SIG-M5 (cell line): ENCODE measurements around the gene UGGT2.
A peak's percentile ranks its signal among the peaks of the same experiment; 100 is the strongest.
"Not testable (repeated sequence)": the region's sequence is repeated elsewhere in the genome, so short reads cannot be mapped to it uniquely, and the experiment has no call there.

Experiments
- DNase-seq: peaks from one replicate; lab custom pipeline; 2025; lab: John Stamatoyannopoulos, UW

The UGGT2 gene

DNA sequence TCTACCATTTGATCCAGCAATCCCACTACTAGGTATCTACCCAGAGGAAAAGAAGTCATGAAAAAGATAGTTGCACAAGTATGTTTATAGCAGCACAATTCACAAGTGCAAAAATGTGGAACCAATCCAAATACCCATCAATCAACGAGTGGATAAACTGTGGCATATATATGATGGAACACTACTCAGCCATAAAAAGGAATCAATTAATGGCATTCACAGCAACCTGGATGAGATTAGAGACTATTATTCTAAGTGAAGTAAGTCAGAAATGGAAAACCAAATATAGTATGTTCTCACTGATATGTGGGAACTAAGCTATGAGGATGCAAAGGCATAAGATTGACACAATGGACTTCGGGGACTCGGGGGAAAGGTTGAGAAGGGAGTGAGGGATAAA, 1.3 kb downstream of the UGGT2 start:
- not testable (repeated sequence) for DNase-seq

DNA sequence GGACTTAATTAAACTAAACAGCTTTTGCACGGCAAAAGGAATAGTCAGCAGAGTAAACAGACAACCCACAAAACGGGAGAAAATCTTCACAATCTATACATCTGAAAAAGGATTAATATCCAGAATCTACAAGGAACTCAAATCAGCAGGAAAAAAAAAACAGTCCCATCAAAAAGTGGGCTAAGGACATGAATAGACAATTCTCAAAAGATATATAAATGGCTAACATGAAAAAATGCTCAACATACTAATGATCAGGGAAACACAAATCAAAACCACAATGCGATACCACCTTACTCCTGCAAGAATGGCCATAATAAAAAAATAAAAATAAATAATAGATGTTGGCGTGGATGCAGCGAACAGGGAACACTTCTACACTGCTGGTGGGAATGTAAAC, 1.7 kb downstream of the UGGT2 start:
- not testable (repeated sequence) for DNase-seq

DNA sequence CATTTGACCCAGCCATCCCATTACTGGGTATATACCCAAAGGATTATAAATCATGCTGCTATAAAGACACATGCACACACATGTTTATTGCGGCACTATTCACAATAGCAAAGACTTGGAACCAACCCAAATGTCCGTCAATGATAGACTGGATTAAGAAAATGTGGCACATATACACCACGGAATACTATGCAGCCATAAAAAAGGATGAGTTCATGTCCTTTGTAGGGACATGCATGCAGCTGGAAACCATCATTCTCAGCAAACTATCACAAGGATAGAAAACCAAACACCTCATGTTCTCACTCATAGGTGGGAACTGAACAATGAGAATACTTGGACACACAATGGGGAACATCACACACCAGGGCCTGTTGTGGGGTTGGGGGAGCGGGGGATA, 2.2 kb downstream of the UGGT2 start:
- DNase-seq = not testable (repeated sequence)

DNA sequence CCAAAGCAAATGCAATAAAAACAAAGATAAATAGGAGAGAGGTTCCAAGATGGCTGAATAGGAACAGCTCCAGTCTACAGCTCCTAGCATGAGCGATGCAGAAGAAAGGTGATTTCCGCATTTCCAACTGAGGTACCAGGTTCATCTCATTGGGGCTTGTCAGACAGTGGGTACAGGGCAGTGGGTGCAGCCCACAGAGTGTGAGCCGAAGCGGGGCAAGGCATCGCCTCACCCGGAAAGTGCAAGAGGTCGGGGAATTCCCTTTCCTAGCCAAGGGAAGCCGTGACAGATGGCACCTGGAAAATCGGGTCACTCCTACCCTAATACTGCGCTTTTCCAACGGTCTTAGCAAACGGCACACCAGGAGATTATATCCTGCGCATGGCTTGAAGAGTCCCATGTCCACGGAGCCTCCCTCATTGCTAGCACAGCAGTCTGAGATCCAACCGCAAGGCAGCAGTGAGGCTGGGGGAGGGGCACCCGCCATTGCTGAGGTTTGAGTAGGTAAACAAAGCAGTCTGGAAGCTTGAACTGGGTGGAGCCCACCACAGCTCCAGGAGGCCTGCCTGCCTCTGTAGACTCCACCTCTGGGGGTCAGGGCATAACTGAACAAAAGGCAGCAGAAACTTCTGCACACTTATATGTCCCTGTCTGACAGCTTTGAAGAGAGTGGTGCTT, 6.6 kb downstream of the UGGT2 start:
- DNase-seq = not testable (repeated sequence)

DNA sequence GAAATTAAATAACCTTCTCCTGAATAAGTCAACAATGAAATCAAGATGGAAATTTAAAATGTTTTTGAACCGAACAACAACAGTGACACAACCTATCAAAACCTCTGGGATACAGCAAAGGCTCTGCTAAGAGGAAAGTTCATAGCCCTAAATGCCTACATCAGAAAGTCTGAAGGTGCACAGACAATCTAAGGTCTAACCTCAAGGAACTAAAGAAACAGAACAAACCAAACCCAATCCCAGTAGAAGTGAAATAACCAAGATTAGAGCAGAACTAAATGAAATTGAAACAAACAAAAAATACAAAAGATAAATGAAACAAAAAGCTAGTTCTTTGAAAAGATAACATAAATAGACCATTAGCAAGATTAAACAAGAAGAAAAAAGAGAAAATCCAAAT, 9.0 kb downstream of the UGGT2 start:
- DNase-seq = no peak

DNA sequence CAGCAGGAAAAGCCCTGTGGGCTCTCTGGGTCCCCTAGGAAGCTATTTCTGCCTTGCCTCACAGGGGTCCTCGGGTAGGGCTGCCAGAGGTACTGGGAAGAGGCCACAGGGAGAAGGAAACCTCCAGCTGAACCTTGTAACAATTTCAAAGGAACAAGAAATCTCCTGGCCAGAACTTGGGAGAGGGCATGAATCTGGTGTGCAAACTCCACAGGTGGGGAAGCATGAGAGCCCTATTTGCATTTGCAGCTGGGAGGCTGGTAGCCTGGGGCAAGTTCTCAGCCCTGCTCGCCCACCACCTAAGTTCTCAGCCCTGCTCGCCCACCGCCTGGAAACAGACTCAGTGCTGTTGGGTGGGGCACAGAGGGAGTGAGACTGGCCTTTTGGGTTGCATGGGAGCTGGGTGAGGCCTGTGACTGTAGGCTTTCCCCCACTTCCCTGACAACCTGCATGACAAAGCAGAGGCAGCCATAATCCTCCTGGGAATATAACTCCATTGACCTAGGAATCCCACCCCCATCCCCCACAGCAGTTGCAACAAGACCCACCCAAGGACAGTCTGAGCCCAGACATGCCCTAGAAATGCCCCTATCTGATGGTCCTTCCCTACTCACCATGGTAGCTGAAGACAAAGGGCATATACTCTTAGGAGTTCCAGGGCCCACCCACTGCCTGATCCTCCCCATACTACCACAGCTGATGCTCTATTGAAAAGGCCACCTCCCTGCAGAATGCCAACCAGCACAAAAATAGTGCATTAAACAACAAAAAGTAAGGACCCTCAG, 11.7 kb downstream of the UGGT2 start:
- no peak for DNase-seq

DNA sequence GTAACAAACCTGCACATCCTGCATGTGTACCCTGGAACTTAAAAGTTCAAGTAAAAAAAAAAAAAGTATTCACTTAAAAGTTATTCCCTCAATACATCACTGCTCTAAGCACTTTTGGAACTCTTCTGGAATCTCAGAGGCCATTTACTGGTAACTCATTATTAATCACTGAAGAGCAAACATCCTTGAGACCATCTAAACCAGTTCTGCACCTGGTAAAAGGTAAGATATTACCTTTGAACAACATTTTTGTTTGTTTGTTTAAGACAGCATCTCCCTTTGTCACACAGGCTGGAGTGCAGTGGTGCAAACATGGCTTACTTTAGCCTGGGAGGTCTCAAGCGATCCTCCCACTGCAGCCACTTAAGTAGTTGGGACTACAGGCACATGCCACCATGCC, 16.7 kb downstream of the UGGT2 start:
- no peak for DNase-seq

DNA sequence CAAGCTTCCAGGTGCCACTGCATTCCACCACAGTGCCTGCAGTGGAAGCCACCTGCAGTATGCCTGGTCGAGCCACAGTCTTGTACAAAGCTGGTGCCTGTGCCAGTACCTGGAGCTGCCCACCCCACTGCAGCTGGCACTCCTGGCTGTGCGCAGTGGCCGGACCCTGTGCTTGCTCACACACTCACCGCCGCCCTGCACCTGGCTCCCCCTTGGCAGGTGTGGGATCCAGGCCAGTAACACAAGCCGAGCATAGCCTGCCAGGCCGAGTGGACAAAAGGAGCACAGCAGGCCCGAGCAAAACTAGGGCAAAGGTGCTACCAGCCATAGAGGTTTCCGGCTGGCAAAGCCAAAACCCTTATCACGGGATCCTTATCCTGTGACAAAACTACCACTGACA, 18.5 kb downstream of the UGGT2 start:
- DNase-seq = no peak

DNA sequence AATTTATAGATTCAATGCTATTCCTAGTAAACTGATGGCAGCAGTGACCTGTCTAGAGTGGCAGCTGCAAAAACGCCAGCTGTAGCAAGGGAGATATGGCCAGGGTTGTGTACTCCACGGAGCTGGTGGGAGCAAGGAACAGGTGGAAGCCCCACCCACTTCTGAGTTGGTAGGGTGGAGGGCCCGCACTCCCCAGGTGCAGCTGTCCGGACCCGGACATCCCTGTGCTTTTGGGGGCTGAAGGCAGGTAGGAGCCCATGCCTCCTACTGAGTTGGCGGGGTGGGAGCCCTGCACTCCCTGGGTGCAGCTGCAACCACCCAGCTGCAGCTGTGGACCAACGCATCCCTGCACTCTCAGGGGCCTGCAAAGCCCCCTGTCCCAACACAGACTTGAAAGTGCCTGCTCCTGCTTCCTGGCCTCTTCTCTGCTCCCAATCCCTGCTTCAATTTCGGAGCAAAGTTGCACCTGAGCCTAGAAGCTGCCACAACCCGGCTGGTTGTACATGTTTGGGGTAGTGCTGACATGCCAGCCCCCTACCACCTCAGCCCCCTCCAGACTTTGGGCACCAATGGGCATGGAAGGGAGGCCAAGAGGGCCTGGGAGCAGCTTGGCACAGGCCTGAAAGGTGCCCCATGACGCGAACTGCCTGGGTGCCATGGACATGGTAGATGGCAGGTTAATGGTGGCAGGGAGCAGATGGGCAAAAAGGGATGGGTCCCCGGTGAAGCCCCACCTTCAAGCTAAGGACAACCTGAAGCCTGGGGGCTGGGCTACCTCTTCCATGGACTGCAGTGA, 19.8 kb downstream of the UGGT2 start:
- no peak for DNase-seq

DNA sequence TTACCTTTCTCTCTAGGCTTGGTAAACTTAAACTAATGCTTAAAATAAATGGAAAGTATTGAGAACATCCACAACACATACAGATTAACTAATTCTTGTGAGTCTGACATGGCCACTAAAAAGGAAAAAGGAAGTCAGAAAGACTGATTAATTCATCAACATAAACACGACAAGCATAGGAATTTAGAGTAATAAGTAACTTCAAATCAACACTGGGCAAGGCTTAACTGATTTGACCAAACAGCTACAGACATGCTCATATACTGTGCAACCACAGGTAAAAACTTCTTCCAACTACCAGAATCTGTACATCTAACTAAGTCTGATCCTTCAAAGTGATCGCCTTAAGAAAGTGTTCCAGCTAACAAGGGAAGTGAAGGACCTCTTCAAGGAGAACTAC, 20.5 kb downstream of the UGGT2 start:
- no peak for DNase-seq

DNA sequence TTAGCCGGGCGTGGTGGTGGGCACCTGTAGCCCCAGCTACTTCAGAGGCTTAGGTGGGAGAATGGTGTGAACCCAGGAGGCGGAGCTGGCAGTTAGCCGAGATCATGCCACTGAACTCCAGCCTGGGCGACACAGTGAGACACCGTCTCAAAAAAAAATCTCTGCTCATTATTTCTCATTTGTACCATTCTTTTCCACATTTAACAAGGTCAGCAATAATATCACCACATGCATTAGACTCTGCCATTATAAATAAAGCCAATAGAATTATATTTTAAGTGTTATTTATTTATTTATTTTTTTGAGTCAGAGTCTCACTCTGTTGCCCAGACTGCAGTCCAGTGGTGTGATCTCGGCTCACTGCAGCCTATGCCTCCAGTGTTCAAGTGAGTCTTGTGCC, 24.2 kb downstream of the UGGT2 start:
- no peak for DNase-seq

DNA sequence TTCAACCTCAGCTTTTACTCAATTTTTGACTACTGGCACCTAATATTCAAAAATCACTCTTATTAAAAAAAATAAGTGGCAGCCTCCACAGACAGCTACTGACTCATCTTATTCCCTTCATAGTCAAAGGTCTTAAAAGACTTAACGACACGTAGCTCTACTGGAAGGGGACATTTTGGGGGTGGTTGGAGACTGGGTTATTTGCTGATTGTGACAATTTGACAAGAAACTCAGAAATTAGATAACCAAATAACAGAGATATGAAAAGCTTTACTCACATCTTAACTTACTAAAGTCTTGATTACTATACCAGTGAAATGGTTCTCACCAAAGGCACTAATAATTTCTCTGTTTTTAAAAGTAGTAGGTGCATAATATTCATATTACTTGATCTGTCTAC, 25.7 kb downstream of the UGGT2 start:
- DNase-seq = no peak

DNA sequence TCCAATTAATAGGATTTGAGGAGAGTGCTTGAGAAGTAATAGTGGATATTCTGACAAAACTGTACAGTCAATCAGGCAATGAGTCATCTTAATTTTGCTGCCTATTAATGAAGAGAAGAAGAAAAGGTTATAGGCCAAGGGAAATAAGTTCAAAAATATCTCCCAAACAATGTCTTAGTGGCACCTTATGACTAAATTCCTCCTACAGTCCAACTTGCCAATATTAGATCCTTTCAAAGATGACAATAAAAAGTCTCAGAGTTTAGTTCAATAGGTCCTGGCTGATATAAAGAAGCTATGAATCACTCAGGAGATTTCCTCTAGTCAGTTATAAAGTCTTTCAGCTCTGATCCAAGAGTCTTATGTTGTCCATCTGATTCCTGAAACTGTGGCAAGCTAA, 27.9 kb downstream of the UGGT2 start:
- no peak for DNase-seq

DNA sequence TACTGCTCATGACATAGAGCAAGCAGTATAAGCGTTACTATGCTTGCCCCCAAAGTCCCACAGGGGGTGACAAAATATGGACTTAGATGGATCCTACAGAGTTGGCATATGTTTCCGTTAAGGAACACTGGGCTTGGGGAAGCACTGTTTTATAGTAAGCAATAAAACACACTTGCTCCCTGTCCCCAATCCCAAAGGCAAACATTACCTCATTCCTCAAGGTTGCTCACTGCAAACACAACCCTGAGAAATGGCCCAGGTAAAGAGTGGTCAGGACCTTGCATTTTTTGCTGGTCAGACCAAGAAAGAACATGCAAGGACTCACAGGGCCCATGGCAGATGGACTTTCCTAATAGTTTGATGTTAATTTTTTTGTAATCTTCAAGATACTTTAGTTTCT, 32.3 kb downstream of the UGGT2 start:
- DNase-seq = no peak

DNA sequence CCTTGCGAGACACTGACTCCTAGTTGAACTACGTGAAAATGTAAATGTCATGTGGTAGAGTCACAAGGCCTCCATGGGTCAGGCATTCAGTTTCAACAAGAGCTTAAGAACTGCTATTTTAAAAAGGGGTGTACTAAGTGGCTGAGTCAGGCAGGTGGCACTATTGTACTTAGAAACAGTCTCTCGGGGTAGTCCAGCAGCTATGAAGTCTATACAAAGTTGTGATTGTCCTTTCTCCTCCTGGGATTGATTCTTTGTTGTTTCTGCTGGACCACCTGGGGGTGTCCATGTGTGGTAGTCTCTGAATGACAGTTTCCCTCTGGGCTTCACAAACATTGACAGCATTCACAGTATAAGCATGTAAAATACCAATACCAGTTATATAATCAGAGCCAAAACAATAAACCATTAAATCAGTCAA, 33.0 kb downstream of the UGGT2 start:
- DNase-seq = peak; percentile 43

DNA sequence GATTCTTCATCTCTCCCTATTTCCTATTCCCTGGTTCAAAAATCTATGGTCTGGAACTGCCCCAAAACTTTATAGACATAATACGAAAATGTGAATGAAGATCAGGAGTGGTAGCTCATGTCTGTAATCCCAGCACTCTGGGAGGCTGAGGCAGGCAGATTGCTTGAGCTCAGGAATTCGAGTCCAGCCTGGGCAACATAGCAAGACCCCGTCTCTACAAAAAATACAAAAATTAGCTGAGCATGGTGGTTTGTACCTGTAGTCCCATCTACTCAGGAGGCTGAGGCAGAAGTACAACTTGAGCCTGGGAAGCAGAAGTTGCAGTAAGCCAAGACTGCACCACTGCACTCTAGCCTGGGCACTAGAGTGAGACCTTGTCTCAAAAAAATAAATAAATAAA, 35.1 kb downstream of the UGGT2 start:
- DNase-seq = no peak

DNA sequence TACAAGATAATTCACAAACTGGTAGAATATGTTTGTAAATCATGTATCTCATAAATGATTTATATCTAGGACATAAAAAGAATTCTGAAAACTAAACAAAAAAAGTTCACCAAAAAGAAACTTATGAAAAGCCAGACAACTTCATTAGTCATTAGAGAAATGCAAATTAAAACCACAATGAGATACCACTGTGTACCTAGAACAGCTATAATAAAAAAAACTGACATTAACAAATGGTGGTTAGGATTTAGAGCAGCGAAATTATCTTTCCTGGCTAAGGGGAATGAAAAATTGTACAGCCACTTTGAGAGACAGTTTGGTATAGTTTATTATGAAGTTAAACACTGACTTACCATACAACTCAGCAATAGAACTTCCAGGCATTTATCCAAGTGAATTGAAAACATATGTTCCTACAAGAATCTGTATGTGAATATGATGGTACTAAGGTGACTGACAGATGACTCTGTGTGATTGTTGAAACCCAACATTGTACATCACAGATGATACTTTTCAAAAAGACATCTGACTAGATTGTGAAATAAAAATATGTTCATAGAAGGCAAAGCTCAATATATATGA, 41.8 kb downstream of the UGGT2 start:
- no peak for DNase-seq

DNA sequence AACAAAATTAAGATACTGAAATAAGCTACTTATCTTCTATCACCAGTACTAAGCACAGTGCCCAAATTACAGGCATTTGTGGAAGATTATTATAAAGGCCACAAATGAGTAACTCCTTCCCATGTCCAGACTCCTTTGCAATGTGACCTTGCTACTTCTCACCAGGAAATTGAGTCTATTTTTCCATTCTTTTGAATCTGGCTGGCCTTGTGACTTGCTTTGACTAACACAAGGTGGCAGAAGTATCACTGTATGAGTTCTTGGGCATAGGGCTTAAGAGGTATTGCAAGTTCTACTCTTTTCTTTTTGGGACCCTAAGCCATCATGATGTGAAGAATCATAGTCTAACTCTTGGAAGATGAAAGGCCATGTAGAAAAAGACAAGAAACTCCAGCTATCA, 49.9 kb downstream of the UGGT2 start:
- DNase-seq = no peak

DNA sequence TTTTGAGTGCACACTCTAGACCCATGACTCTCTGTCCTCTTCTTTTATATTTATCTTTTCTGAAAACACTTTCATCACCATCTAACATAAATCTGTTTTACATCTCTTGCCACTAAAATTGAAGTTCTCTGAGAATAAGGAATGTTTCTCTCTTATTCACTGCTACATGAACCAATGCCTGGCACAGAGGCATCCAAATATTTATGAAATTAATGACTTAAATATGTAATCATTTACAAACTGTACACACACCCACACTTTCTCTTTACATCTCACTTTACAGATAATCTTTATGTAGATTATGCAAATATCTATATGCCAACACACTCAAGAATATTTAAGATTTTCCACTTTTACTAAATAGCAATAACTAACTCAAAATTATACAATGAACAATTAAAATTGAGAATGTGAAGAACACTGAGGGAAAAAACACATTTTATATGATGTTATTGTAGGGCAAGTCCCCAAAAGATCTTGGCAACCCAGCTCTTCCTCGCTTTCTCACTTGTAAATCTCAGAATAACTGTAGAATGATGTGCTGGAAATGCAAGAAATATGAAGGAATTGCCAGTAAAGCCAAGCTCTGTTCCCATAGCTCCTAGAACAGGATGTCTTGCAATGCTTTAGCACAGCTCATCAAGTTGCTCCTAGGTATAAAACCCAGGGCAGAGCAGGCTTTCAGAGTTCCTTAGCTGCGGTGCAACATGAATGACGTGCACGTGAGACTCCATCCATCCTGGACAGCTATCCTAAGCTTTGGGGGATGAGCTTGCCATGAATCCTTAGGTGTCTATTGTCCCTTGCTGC, 50.7 kb downstream of the UGGT2 start:
- DNase-seq = no peak

DNA sequence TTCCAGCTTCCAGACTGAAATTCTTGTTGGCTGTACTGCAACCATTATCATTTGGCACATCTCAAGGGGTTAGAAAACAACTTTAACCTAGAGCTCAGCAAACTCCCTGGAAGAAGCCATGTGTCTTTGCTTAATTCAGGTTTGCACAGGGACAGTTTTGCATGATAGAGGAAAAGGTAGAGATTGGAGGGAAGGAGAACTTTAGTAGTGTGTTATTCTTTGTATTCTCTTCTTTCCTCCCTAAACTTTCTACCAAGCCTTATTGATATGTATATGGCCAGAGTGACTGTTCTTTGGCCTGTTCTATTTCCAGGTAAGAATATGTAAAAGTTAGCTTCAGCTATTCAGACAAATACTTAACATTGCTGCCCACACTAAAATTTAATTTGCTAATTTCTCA, 53.1 kb downstream of the UGGT2 start:
- DNase-seq = no peak

DNA sequence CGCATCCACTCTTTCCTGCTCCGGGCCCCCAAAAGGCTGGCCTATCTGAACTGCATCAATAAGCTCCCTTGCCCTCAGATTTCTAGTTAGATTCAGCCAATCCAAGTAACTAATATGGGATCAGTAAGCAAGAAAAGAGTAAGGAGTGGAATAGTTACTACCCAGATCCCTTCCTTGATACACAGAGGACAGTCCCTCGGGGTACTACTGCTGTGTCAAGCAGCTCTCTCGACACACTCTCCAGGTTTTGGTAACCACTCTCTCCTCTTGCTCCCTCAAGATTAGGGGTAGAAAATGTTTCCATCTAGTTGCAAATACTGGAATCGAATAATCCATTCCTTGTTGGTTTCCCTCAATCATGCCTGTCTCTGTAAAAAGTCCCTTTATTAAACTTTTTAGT, 65.4 kb downstream of the UGGT2 start:
- DNase-seq = no peak

DNA sequence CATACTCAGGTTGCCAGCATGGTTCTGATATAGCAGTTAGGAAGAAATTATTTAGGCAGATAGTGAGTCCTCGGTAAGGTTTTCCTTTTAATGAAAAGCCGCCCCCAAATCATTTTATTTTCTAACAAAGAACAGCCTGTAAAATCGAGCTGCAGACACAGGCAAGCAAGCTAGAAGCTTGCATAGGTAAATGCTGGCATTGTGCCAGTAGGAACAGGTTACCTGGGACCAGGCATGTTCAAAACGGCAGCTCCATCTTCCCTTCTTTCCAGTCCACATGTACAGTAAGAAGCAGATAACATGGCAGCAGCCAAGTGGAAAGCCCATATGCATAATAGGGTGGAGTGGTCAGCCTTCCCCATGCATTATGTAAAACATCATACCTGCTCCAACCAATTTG, 71.1 kb downstream of the UGGT2 start:
- no peak for DNase-seq
